Fibroblast of mammary gland (primary cell): ENCODE results near the gene ETNPPL.

Source experiments
- DNase-seq: peaks from one replicate; pipeline ENCODE4 v3.0.0-alpha.2; 2010; ENCODE audit warnings: low read depth
- H3K4me3 ChIP-seq: 2 replicates; pipeline ENCODE4 v1.5.1; 2011; ENCODE audit warnings: low read depth, mild to moderate bottlenecking, low read length, moderate library complexity; ENCODE audit not compliant: control insufficient read depth
- TF ChIP-seq, protein P1 (sequence below): conservative IDR thresholded peaks from 2 replicates; pipeline ENCODE4 v1.5.1; 2011; ENCODE audit warnings: low read depth, low read length, inconsistent platforms; ENCODE audit not compliant: control insufficient read depth, insufficient read depth

ETNPPL gene

DNA sequence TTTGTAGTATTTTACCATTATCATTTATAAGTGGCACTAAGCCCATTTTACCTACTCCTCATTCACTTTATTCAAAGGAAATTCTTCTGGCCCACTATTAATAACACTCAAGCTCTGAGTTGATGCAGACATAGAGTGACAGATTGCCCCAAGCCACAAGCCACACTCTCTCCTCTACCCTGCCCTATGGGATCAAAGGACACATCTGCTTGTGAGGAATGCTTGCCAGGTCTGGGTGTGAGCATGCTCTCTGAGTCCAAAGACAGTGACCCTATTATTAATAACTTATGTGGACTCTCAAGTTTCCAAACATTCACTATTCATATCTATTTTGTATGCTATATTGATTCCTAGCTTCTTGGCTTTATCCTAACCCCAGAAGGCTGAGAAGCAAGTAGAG is 18.5 kb downstream of the ETNPPL start:
- DNase-seq, result peak; percentile 14
- H3K4me3 ChIP-seq, result no peak overlapping the region
- TF ChIP-seq, protein P1, sequence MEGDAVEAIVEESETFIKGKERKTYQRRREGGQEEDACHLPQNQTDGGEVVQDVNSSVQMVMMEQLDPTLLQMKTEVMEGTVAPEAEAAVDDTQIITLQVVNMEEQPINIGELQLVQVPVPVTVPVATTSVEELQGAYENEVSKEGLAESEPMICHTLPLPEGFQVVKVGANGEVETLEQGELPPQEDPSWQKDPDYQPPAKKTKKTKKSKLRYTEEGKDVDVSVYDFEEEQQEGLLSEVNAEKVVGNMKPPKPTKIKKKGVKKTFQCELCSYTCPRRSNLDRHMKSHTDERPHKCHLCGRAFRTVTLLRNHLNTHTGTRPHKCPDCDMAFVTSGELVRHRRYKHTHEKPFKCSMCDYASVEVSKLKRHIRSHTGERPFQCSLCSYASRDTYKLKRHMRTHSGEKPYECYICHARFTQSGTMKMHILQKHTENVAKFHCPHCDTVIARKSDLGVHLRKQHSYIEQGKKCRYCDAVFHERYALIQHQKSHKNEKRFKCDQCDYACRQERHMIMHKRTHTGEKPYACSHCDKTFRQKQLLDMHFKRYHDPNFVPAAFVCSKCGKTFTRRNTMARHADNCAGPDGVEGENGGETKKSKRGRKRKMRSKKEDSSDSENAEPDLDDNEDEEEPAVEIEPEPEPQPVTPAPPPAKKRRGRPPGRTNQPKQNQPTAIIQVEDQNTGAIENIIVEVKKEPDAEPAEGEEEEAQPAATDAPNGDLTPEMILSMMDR, result no peak

DNA sequence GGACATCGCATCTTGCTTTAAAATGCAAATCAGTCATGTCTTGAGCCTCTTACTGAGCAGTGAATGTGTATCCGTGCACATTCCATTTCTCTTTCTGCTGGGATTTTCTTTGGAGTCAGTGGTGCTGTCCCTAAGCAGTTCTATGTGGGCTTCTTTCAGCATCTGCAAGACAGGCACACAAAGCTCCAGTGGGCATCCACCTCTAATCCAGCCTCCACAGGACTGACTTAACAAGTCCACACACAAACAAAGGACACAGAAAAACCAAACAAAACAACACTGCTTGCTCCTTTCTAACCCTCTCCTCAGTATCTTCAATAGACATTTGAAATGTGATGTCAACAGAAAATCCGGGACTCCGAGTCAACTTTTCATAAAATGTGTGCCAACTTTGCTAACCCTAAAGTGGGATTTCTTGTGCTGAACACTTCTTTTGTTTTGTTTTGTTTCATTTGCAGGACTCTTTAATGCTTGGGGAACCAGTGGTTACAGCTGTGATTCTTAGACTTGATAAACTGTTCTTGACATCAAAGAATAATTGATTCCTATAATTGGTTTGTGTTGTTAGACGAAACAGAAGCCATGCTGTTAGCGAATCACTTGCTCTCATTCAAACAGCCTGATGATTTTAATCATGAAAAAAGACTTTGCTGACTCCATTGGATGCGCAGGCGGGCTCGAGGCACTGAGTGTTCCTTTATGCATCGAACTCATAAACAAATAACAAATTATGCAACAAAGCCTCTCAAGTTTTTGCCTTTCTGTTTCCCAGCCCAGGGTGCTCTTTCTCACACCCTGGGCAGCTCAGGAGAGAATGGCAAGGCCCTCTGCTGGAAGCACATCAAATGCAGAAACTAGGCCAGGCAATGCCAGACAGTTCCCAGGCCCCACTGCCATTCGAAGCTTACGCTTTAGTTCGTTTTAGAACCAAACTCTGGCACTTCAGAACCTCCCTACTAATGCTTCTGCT is 20.1 kb downstream of the ETNPPL start:
- H3K4me3 ChIP-seq, result no peak overlapping the region
- no peak for DNase-seq
- TF ChIP-seq, protein P1, result no peak

DNA sequence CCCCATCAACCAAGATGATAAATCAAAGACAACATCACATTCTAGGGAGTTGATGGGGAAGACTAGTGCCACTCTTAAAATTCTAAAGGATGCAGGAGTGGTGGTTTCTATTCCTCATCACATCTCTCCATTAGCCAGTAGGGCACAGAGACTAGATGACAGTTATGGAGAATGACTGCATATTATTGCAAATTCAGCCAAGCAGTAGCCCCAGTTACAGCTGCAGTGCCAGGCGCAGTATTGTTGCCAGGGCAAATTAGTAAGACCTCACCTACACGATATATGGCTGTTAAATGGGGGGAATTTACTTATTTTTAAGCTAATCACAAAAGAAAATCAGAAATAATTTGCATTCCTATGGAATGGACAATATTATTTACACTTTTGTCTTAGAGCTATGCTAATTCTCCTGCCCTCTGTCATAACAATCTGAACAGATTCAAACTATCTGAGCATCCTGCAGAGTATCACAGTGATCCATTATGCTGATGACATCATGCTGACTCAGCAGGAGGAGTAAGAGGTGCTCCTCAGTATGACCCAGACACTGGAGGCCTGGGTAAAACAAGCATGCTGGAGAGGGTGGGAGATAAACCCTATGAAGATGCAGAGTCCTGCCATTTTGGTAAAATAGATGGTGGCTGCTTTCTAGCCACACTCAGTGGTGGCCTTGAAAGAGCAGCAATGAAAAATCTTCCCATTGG is 24.7 kb downstream of the ETNPPL start:
- DNase-seq, result peak; percentile 61
- TF ChIP-seq, protein P1, result no peak
- no peak overlapping the region for H3K4me3 ChIP-seq

DNA sequence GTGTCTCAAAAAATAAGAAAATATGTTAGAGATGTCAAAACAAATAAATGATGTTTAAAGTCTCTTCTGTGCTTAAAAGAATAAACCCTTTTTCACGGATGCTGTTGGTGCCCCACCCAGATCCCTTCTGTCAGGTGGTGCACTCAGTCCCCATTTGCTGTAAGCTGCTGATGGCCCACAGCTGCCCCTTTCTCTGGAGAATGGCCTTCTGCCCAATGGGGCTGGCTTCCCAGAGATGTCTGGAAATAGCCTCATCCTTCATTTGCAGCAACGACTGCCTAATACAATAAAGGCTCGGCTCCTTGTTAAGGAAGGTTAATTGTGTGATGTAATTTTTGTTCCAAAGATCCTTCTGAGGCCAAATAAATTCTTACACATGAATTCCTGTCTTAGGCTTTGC is 31.8 kb downstream of the ETNPPL start:
- H3K4me3 ChIP-seq, result no peak overlapping the region
- DNase-seq, result no peak
- TF ChIP-seq, protein P1, result no peak

DNA sequence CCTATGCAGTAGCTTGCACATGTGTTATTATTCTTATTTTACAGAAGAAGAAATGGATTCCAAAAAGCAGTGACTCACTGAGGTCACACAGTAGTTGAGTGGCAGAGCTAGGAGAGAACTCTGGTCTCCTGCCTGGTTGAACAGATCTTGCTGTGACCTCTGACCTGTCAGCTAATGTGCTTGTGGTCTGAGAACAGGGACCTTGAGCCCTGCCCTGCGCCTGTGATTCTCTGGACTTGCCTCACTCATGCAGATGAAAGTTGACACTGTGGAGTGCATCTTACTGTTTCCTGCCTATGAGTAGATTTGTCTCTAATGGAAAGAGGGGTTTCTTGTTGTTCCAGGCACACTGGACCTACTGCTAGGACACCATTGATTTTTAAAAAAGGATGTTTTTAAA is 32.3 kb downstream of the ETNPPL start:
- no peak overlapping the region for H3K4me3 ChIP-seq
- TF ChIP-seq, protein P1, result no peak
- peak; percentile 28 for DNase-seq

DNA sequence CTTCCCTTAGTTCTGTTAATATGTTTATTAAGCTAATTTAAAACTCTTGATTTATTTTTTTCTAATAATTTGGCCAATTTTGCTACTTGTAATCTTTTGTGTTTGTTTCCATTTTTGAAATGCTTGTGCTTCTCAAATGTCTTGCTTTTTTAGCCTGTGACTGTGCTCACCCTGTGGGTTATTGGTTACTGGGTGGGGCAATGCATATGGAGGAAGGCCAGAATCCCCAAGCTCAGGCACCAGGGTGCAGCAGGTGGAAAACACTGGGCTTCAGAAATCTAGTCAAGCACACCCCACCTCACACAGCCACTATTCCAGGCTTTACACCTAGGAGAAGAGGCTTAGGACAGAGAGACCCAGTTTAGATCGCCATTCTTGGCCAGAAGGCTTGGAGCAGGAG is 33.1 kb downstream of the ETNPPL start:
- TF ChIP-seq, protein P1, result no peak
- no peak for DNase-seq
- H3K4me3 ChIP-seq, result no peak overlapping the region
